HTR-8/SVneo (cell line): ENCODE measurements around the gene AKAP11.
A peak's percentile ranks its signal among the peaks of the same experiment; 100 is the strongest.
"Not testable (repeated sequence)": the region's sequence is repeated elsewhere in the genome, so short reads cannot be mapped to it uniquely, and the experiment has no call there.

ENCODE experiments used
- DNase-seq: peaks from one replicate; pipeline ENCODE4 v3.0.0; 2011; ENCODE audit warnings: low spot score, mixed read lengths; ENCODE audit not compliant: insufficient read length
- FAIRE-seq: peaks from 2 replicates; lab custom pipeline; 2011; peaks lifted over from hg19 to GRCh38; lab: Jason Lieb, UNC

Gene AKAP11, protein sequence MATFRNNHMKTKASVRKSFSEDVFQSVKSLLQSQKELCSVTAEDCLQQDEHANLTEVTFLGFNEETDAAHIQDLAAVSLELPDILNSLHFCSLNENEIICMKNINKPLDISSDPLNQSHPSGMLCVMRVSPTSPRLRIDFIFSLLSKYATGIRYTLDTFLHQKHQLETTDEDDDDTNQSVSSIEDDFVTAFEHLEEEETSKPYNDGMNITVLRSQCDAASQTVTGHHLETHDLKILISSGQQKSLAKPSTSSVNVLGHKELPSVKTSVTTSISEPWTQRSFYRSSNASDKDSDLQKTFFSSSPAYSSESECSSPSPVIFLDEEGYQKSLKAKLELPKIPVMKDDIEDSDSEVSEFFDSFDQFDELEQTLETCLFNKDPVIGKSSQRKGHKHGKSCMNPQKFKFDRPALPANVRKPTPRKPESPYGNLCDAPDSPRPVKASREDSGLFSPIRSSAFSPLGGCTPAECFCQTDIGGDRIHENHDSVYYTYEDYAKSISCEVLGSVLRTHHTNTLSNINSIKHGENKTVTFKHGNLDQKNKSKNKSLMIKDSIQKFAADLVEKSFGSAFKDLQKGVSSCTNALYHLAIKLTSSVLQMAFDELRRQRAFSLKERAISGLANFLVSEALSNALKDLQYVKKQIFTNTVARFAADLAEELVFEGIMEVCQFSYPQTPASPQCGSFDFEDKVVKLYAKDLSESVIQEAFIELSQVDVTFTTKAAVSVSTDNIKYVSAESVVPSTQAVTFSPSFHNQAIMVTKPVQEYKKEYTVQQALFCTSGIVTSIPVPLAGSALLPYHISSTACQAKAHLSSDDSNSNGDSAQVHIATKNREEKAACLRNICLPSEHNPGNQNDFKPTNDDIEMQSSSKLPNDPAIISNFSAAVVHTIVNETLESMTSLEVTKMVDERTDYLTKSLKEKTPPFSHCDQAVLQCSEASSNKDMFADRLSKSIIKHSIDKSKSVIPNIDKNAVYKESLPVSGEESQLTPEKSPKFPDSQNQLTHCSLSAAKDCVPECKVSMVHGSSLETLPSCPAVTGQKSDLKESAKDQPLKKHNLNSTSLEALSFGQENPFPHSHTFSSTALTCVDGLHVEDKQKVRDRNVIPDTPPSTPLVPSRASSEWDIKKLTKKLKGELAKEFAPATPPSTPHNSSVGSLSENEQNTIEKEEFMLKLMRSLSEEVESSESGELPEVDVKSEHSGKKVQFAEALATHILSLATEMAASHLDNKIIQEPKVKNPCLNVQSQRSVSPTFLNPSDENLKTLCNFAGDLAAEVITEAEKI (N-terminal part only)

DNA sequence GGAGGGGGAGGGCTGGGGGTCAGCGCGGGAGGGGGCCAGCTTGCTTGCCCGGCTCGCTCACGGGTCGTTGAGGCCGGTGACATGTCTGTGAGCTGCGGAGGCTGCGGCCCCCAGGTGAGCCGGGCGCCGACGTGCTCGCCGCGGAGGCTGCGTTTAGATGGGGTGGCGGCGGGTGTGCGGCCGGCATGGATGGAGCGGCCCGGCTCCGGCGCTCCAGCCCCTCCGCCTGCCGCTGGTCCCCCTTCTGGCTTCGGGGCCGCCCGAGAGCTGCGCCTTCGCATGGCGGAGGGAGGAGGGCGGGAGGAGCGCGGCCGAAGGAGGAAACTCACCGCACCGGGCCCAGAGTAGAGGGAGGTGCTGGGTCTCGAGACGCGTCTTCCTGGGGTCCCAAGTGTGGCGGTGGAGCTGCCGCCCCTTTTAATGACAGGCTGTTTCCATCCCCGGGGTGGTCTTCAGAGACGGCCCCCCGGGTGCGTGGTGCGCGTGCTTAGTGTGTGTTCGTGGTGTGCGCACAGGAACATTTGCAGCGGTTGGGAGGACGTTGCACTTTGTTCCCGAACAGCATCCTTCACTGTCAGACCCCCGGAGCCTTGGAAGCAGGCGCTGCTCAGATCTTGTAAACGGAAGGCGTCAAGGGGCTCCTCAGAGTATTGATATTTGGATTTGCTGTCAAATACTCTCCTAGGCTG, at the start of gene AKAP11:
AKAP11 (plus strand) TSS at position 38 of the 689 bp plus-strand sequence. CDS start 14,197 bp downstream, outside the sequence.
- DNase-seq, result peak; percentile 5
- FAIRE-seq, result no peak

DNA sequence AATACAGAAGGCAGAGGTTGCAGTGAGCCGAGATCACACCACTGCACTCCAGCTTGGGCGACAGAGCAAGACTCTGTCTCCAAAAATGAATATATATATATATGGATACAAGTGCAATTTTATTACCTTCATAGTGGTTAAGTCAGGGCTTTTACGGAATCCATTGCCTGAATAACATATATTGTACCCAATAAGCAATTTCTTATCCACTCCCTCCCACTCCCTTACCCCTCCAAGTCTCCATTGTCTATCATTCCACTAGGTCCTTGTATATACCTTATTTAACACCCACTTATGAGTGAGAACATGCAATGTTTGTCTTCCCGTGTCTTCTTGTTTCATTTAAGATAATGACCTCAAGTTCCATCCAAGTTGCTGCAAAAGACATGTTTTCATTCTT, 48.3 kb upstream of the AKAP11 start:
- FAIRE-seq, result no peak
- DNase-seq, result no peak

DNA sequence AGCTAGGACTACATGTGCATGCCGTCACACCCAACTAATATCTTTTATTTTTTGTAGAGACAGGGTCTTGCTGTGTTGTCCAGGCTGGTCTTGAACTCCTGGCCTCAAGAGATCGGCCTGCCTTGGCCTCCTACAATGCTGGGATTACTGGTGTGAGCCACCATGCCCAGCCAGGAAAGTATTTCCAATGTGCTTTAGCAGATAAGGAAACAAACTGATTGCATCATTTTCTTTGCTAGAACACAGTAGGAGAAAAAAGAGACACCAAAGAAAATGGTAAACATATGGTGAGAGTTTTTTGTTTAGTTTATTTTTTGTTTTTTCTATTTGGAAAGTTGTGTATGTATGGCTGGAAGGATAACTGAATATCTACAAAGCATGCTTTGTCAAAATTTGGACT, 46.9 kb upstream of the AKAP11 start:
- no peak for FAIRE-seq
- DNase-seq, result no peak

GRCh38 chr13:42226759-42227158, 45.2 kb upstream of the AKAP11 start:
- not testable (repeated sequence) for FAIRE-seq, DNase-seq

GRCh38 chr13:42228527-42228926, 43.4 kb upstream of the AKAP11 start:
- FAIRE-seq (no peak), DNase-seq (no peak)

DNA sequence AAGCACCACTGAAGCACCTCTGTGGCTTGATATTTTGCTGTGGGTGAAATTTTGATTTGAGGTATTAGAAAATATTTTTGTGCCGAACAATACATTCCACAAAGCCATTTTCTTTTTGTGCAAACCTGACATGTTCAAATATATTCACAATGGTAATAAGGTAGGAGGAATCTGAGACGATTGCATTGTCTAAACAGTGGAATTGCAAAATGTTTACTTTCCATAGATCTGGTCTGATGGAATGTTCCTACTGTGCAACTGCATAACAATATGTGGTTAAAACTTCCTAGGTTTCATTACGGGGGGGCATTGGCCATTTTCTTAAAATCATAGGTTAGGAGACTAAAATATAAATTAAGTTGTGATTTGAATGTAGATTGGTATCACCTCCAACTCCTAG, 42.7 kb upstream of the AKAP11 start:
- FAIRE-seq, result no peak
- DNase-seq, result no peak

DNA sequence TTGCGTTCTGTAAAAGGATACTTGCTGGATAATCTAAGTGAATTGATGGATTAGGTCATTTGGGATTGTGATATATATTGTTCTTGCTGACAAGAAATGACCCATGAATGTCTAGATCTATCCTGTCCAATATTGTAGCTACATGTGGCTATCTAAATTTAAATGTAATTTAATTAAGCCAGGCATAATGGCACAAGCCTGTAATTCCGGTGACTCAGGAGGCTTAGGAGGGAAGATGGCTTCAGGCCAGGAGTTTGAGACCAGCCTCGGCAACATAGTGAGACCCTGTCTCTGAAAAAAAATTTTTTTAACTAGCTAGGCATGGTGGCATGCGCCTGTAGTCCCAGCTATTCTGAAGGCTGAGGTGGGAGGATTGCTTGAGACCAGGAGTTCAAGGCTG, 39.3 kb upstream of the AKAP11 start:
- FAIRE-seq, result no peak
- DNase-seq, result no peak

DNA sequence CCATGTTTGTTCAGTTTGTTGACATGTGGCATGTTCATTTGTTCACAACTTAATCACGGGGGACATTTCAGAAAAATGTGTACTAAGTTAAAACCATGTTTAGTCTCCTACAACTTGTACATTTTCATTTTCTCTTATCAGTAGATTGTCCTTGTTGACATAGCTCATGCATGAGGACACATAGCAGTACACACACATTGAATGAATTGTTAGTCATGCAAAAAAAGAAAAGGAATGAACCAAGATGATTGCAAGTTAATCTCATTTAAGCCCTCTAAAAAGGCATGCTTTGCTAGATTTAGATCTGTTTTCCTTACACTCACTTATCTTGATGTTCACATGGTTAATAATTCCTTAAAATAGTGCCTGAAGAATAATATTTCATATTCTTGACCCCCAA, 38.2 kb upstream of the AKAP11 start:
- no peak for DNase-seq

GRCh38 chr13:42239161-42239560, 32.8 kb upstream of the AKAP11 start:
- DNase-seq (no peak), FAIRE-seq (no peak)

More for the DNA sequence above, 38.2 kb upstream of the AKAP11 start:
- FAIRE-seq, result no peak

GRCh38 chr13:42239644-42240043, 32.3 kb upstream of the AKAP11 start:
- DNase-seq (no peak), FAIRE-seq (no peak)

DNA sequence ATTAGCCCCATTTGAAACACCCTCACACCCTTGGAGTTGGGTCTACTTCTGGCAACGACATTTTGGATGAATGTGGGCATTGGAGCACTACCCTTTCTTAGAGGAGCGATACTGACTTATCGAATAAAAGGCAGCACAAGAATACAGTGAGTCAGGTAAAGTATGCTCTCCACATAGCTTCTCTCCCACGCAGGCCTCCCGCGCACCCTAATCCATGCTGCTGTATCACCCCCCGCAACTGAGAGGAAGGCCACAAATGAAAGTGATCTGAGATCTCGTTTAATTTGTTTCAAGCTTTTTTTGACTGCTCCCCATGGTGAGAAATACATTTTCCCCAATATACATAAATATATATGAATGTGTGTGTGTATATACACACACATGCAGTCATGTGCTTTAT, 25.4 kb upstream of the AKAP11 start:
- DNase-seq (no peak), FAIRE-seq (no peak)

- DNase-seq, result no peak
- no peak for FAIRE-seq
Observed at GRCh38 chr13:42247883-42248282, 24.1 kb upstream of the AKAP11 start.

GRCh38 chr13:42255886-42256285, 16.1 kb upstream of the AKAP11 start:
- no peak for FAIRE-seq
- no peak for DNase-seq

DNA sequence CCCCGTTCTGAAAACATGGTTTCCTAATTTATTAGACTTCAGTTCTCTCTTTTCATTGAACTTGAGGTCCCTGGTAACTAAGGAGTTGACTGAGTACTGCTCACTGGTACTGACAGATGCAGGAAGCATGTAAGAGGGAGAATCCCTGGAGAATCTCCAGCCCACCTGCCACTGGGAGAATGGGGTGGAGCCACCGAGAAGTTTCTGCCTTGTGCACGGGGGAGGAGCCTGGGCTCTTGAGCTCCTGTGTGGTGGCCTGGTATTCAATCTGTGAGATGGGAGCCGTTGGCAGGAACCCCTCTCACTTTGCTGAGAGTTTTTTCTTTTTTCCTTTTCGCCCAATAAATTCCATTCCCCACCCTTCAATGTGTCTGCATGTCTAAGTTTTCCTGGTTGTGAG, 13.2 kb upstream of the AKAP11 start:
- no peak for FAIRE-seq
- no peak for DNase-seq

DNA sequence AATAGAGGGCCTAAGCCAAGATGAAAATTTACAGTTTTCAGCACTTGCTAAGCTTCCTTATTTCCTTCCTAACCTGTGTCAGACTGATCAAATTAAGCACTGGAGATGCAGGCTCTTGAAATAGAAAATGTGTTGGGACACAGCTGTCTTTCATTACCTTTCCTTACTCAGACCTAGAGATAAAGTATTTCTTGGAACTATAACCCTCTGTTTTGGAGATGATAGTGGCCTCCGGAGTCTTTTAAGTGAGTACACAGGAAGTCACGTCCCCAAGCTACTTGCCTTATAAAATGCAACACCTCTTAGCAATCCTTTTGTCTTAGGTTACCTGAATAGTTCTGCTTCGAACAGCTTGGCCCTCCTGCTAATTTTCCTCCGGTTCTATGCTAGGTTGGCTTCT, 12.4 kb upstream of the AKAP11 start:
- FAIRE-seq (no peak), DNase-seq (no peak)

GRCh38 chr13:42260903-42261654, 10.9 kb upstream of the AKAP11 start:
- no peak for FAIRE-seq
- no peak for DNase-seq

DNA sequence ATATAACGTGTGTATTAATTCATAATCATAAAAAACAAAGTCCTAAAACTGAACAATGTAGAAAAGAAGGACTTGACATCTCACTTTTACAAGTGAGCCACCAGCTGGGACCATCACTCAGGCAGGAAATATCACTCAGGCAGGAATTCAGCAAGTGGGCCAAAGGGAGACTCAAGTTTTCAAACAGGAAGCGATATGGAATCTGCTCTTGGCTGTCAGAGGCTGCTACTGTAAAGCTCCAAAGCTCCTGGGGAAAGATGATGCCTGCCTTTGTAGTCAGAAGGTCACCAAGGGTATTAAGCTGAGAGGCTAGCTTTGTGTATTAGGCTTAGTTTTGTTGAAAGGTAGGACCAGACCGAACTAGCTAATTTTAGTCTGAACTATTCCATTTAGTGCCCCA, 5.5 kb upstream of the AKAP11 start:
- DNase-seq, result peak; percentile 7

GRCh38 chr13:42270160-42270856, 1.6 kb upstream of the AKAP11 start:
- DNase-seq, result no peak
- no peak for FAIRE-seq

More for the DNA sequence above, 5.5 kb upstream of the AKAP11 start:
- no peak for FAIRE-seq

DNA sequence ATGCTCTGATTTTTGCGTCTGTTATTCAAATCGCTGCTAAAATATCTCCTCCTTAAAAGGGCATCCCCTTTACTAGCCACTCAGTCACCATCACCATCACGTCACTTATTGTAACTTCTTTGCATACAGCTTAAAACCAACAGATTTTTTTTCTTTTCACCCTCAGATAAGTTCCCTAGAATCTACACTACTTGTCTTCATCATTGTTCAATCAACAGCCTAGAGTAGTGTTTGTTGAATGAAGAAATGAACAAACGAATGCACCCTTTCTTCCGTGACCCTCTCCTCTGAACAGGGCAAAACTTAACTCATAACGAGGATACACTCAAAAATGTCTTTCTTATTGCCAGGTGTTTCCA, 1.1 kb upstream of the AKAP11 start:
- FAIRE-seq, result no peak
- DNase-seq, result no peak
